Measurements from ENCODE around the gene PRKCI.
"Not testable (repeated sequence)": the region's sequence is repeated elsewhere in the genome, so short reads cannot be mapped to it uniquely, and the experiment has no call there.

The PRKCI gene

DNA sequence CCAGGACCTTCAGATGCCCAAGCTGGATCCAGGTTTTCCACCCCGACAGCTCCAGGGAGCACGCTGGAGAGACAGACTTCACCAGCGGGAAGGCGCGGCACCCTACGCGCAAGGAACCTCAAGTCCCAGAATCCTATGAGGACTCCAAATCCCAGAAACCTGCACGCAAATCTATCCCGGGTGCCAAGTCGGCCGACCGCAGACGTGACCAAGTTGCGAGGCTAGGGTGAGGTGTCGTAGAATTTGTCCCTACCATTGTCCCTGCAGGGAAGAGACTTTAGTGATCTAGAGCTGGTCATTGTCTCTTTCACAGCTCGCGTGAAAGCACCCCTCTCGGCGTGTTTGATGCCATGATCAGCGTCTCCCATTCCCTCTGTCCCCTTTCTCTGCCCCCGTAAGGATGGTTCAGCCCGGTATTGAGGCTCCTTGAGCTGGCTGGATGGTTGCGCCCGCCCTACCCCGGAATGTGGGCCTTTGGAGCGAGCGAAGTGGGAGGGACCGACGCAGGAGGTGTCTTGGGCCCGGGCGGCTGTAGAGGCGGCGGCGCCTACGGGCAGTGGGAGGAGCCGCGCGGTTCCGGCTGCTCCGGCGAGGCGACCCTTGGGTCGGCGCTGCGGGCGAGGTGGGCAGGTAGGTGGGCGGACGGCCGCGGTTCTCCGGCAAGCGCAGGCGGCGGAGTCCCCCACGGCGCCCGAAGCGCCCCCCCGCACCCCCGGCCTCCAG is at the start of gene PRKCI:
Gene PRKCI, plus strand, starts transcription at position 501 of the 723 bp plus-strand sequence. CDS start 246 bp downstream, outside the sequence.
- DNase-seq (ENCODE audit: low spot score): peak; percentile 98

DNA sequence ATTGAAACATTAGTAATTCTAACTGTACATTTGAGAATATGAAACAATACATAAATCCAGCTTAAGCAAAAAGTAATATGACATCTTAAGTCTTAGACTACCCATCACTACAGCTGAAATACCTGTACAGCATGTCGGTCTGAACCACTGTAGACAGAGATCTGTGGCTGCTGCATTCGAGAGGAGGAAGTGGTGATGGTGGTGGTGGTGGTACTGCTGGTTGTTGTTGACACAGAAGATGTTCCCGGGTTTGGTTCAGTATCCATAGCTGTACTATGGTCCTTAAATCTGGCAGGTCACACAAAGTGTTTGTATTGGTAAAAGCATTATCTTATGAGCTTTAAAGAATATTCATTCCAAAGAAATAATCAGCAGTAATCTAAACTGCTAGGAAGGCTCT is 43.6 kb upstream of the PRKCI start:
- DNase-seq (ENCODE audit: low spot score): no peak

DNA sequence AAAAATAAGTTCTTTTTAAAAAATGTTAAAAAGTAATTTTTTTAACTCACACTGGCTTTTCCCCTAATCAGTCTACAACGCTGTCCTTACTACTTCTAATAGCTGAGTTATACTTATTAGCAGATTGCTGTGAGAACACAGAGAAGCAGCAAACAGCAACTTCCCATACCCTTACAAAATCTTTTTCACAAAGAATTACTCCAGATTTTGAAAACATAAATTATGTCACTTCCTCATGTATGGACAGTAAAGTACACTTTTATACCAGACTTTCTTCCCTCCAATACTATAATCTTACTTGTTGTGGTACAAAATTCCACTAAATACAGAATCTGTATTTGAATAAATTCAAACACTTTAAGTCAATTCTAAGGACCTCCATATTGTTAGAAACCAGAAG is 42.8 kb upstream of the PRKCI start:
- no peak for DNase-seq (ENCODE audit: low spot score)

DNA sequence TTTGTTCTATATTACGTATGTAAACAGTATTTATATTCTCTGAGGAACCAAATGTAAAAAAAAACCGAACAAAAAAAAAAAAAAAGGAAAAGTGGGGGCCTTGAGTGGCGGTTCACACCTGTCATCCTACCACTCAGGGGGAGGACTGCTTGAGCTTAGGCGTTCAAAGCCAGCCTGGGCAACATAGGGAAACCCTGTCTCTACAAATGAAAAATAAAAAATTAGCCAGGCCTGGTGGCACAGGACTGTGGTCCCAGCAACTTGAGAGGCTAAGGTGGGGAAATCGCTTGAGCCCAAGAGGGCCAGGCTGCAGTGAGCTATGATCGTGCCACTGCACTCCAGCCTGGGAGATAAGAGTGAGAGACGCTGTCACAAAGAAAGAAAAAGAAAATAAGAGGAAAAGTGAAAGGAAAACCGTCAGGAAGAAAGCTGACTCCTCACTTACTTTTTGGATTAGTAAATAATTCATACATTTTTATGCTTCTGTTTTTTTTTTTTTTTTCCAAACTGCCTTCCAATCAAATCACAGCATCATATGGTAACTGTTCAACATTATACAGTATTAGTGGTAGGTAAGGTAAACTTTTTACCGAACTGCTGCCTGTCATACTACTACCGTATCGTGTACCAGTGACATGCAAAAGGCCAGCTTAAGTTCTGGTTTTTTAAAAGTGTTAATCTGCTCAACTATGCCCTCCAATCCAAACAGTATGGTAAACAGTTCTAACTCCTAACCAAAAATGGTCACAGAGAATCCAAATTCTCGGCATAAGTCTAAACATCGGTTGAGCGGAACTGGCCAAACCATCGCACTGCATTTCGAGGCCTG is 41.9 kb upstream of the PRKCI start:
- no peak for DNase-seq (ENCODE audit: low spot score)

DNA sequence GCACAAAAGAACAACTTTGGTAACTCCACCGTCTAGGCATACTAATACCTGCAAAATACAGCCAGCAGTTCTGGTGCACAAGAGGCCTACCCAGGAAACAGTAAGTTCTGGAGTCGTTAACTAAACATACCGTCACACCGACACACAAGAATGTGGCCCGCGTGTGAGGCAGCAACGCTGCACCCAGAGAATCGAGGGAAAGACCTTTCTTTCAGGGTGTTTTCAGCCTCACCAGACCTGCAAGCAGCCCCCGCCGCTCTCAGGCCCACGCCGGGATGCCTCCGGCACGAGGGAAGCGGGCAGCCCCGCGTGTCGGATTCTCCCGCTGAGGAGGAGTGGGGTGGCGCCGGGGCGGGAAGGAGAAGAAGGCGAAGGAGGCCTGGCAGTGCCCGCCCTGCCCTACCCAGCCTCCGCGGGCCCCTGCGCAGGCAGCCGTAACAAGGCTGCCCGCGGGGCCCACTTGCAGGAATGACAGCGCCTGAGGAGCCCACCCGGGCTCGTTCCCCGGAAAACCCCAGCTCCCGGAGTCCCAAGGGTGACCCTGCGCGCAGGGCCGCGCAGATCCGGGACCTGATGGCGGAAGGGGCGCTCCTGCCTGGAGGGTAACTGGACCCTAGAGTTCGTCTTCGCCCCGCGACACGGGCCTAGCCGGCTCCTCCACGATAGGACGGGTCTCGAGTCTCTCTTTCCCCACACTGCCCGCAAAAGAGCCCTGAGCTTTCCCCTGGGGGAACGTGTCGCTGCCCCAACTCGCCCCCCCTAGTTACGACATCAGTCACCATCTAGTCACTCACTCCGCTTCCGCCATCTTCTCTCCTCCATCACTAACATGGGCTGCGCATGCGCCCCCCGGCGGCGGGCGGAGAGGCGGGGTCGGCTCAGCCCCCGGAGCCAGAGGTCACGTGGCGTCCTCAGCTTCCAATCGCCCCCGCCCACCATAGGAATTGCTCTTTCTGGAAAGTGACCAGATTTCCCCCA is 41.0 kb upstream of the PRKCI start, which contains the start of gene PHC3:
Gene PHC3, minus strand, starts transcription at position 826 of the 978 bp plus-strand sequence. Its CDS starts 18 bp downstream, at position 808.
- peak; percentile 100 for DNase-seq (ENCODE audit: low spot score)

DNA sequence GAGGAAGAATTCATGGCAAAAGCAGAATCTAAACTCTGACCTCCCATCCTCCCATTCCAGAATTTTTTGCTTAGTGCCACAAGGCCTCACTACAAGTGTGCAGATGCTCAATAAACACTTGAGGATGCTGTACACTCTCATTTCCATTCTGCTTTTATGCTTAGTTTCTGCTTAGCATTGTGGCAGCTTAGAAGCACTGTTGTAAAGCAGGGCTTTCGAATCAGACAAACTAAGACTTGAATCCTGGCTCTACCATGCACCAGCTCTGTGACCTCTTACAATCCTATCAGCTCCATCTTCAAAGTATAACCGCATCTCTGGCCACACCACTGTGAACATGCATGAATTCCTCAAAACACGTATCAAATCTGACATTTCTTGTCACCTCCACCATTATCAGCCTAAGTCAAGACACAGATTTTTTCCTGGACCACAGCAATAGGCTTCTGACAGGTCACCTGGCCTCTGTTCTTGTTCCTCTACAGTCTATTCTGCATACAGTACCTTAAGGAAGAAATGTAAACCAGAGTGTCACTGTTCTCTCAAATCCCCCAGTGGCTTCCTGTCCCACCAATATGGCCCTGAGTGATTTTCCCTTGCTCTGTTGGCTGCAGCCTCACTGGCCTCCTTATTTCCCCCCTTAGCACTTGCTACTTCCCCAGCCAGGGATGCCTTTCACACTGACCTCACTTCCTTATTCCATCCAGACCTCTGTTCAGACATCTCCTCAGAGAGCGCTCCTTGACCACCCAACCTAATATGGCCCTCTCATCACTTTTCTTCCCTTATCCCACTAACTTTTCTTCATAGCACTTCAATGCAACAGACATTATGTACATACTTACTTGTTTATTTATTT is 32.6 kb upstream of the PRKCI start:
- DNase-seq (ENCODE audit: low spot score): no peak

DNA sequence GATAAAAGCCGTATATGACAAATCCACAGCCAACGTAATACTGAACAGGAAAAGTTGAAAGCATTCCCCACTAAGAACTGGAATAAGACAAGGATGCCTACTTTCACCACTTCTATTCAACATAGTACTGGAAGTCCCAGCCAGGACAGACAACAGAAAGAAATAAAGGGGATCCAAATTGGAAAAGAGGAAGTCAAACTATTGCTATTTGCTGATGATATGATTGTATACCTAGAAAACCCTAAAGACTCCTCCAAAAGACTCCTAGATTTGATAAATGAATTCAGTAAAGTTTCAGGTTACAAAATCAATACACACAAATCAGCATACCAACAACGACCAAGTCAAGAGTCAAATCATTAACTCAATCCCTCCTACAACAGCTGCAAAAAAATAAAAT is 26.5 kb upstream of the PRKCI start:
- not testable (repeated sequence) for DNase-seq (ENCODE audit: low spot score)

DNA sequence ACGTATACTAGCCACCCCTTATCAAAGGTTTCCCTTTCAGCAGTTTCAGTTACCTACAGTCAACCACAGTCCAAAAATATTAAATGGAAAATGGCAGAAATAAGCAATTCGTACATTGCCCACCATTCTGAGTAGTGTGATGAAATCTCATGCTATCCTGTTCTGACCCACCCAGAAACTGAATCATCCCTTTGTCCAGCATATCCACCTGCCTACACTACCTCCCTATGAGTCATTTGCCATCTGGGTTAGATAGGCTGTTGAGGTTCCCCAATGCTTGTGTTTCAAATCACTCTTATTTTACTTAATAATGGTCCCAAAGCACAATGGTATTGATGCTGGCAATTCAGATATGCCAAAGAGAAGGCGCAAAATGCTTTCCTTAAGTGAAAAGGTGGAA is 25.4 kb upstream of the PRKCI start:
- DNase-seq (ENCODE audit: low spot score): no peak

DNA sequence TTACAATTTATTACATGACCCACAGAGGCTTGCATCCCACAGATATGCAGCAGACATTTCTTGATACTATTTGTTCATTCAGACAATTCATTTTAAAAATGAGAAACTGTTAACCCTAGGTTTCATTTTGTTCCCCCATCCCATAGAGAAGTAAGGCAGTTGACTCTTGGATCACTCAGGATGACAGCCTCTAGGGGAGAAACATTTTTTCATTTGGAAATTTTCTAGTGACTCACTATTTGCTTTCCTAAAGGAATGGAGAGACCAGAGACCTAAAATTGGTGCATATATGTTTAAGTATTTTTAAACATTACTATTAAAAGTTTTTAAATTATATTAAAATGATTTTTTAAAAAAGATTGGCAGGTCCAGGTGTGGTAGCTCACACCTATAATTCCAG is 21.2 kb upstream of the PRKCI start:
- no peak for DNase-seq (ENCODE audit: low spot score)

DNA sequence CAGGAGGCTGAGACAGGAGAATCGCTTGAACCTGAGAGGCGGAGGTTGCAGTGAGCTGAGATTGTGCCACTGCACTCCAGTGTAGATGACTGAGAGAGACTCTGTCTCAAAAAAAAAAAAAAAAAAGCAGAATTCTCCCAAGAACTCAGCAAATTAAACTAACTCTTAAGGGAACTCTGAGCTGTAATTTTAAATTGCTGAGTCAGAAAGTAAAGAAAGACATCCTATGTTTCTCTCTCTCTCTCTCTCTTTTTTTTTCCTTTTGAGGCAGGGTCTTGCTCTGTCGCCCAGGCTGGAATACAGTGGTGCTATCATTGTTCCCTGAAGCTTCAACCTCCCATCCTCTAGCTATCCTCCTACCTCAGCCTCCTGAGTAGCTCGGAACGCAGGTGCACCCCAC is 20.7 kb upstream of the PRKCI start:
- DNase-seq (ENCODE audit: low spot score): no peak

DNA sequence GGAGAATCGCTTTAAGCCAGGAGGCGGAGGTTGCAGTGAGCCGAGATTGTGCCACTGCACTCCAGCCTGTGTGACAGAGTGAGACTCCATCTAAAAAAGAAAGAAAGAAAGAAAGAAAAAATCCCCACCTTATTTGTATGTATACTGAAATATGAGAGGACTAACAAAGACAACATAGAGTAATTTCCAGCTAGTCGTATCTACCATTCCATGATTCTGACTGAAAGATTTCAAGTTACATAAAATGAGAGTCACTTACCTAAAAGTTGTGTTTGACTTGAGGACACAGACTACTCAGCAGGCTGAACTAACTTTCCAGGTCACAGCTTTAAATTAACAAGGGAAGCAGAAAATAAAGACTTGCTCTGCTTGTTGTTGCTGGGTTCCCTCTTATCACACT is 18.8 kb upstream of the PRKCI start:
- DNase-seq (ENCODE audit: low spot score): no peak

DNA sequence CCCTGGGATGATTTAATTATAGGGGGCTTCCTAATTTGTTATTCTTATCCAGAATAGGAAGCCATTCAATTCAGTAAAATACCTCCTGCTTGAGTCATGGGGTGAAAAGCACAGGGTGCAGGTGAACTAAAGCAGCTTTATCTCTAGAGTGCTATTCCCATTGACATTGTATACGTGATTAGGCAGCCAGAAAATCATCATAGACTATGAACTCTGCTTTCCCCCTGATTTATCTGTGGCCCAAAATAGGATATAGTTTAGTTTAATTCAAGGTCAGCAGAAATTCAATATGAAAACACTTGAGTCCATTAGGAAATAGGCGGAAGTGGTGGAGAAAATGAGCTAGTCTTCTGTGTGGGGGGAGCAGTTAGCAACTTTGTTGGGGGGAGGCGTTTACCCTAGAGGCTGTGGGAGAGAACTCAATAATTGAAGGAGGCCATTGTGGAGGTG is 18.2 kb upstream of the PRKCI start:
- no peak for DNase-seq (ENCODE audit: low spot score)

DNA sequence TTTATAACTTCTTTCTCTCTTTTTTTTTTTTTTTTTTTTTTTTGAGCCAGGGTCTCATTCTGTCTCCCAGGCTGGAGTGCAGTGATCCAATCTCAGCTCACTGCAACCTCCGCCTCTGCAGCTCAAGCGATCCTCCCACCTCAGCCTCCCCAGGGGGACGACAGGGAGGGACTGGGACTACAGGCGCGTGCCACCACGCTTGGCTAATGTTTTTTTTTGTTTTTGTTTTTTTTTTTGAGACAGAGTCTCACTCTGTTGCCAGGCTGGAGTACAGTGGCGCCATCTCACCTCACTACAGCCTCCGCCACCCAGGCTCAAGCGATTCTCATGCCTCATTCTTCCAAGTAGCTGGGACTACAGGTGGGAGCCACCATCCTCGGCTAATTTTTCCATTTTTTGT is 17.7 kb upstream of the PRKCI start:
- no peak for DNase-seq (ENCODE audit: low spot score)

DNA sequence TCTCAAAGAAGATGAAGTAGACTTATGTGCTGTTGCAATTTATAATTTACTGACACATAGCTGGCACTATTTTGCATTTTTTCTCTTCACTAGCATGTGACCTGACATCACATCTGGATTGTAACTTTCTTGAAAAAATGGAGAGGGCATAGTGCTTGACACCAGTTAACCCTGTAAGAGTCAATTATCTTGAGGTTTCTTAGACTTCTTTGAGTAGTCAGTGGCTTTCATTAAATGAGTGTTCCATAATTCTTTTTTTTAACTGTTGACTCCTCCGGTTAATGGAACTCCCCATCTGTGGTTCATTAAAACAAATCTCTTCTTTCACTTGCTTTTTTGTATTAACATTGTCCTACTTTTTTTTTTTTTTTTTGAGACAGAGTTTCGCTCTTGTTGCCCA is 16.9 kb upstream of the PRKCI start:
- DNase-seq (ENCODE audit: low spot score): no peak

DNA sequence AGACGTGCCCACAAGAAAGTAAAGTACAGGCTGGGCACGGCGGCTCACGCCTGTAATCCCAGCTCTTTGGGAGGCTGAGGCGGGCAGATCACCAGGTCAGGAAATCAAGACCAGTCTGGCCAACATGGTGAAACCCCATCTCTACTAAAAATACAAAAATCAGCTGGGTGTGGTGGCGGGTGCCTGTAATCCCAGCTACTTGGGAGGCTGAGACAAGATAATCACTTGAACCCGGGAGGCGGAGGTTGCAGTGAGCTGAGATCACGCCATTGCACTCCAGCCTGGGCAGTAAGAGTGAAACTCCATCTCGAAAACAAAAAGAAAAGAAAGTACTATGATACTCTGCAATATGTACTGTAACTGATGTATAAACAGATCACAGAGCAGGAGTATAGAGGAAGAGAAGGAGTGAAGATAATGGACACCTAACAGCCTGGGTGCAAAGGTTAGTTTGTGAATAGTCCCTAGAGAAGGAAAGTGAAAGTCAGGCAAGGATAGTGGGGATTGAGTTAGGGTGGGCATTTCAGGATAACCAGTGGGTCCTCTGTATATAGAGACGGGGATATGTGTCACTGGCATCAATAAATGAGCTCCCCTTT is 16.0 kb upstream of the PRKCI start:
- not testable (repeated sequence) for DNase-seq (ENCODE audit: low spot score)

DNA sequence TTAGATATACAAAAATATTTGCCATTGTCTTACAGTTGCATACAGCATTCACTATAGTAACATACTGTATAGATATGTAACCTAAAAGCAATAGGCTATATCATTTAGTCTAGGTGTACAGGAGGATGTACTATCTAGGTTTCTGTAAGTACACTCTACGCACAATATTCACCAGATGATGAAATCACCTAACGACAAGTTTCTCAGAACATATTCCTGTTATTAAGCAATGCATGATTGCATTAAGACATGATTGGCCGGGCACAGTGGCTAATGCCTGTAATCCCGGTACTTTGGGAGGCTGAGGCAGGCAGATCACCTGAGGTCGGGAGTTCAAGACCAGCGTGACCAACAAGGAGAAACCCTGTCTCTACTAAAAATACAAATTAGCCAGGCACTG is 14.5 kb upstream of the PRKCI start:
- no peak for DNase-seq (ENCODE audit: low spot score)

DNA sequence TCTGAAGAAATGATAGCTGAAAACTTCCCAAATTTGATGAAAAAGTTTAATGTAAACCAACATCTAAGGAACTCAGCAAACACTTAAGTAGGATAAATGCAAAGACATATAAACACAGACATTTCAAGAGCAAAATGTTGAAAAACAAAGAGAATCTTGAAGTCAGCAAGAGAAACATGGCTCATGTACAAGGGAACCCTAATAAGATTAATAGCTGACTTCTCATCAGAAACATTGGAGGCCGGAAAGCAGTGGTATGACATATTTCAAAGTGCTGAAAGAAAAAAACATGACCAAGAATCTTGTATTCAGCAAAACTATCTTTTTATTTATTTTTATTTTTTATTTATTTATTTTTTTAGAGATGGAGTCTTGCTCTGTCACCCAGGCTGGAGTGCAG is 10.6 kb upstream of the PRKCI start:
- no peak for DNase-seq (ENCODE audit: low spot score)

DNA sequence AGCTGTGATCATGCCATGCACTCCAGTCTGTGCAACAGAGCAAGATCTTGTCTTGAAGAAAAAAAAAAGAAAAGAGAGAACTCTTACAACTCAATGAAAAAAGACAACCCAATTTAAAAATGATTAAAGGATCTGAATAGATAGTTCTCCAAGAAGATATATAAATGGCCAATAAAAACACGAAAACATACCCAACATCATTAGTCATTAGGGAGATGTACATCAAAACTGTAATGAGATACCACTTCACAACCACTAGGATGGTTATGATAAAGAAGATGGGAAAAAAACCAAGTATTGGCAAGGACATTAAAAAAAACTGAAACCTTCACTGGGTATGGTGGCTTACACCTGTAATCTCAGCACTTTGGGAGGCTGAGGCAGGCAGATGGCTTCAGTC is 2.4 kb upstream of the PRKCI start:
- DNase-seq (ENCODE audit: low spot score): no peak

DNA sequence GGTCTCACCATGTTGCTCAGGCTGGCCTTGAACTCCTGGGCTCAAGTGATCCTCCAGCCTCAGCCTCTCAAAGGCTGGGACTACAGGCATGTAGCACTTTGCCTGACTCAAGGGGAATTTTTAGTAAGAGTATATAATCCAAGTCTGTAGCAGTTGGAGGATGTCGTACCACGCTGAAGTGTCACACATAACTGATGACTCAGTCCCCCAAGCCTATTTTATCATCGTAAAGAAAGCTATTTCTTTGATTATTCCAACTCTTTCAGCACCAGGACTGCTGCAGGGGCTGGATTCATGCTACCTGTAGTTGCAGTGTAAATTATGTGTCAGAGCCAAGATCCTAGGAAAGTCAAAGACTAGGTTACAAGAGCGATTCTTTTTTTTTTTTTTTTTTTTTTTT is 1.4 kb upstream of the PRKCI start:
- DNase-seq (ENCODE audit: low spot score): no peak

DNA sequence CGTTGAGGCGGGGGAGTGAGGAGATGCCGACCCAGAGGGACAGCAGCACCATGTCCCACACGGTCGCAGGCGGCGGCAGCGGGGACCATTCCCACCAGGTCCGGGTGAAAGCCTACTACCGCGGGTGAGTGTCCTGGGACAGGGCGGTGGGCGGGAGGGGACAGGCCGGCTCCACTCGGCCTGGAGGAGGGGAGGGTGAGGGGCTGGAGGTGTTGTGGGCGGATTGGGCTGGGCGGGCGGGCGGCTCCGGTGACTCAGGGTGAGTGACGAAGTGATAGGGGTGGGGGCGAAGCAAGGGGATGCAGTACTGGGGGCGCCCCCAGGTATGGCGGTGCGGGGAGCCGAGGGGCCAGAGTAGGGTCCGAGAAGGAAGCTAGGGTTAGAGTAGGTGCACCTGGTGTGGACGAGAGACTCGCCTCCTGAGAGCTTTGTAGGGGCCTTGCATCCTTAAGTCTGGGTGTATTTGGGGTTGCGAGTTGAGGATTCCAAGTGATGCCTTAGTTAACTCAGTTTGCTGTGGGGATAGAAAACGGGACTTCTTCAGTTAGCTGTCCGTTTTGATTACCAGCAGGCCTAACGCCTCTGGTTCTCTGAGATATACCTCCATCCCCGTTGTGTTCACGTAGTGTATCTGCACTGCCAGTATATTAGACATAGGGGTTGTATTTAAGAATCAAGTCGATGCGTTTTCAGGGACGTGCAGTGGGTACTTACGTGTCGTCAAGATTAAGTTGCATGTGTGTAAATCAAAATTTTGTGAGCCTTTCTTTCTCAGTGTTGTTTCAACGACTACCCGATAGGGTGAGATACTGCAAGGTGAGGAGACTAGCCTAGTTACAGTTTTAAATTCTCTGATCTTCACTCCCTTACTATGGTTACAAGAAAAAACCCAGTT is 670 bp downstream of the PRKCI start:
- peak; percentile 32 for DNase-seq (ENCODE audit: low spot score)

All from AG08395 (cell line).